AG04450 (cell line): Measurements from ENCODE around the gene ST3GAL5. TPM values are rescaled to one million over a fixed set of nuclear protein-coding genes. Genes with fewer than 3 reads are reported as not detected.

Experiments
- CTCF ChIA-PET: fragments of 300-600, 350-600 bp; formaldehyde crosslinking; extraction: SDS; loops from one replicate; lab custom pipeline; 2022; ENCODE audit warnings: antibody characterized with exemption, inconsistent platforms; lab: Charles Lee
- POLR2A ChIA-PET: fragments of 350-600 bp; formaldehyde crosslinking; extraction: SDS; loops from one replicate; lab custom pipeline; 2021; ENCODE audit warnings: antibody characterized with exemption, inconsistent platforms; lab: Yijun Ruan, JAX
- DNase-seq: peaks from one replicate; pipeline ENCODE4 v3.0.0-alpha.2; 2011; ENCODE audit warnings: low read depth, low spot score
- H3K27ac ChIP-seq: one replicate; pipeline ENCODE4 v1.5.1; 2012; ENCODE audit warnings: low read depth, low read length, control low read depth
- H3K27me3 ChIP-seq: one replicate; pipeline ENCODE4 v1.6.0; 2012; ENCODE audit warnings: low read length; ENCODE audit not compliant: control insufficient read depth, insufficient read depth
- H3K4me3 ChIP-seq: 2 replicates; pipeline ENCODE4 v1.5.1; 2011; ENCODE audit warnings: mild to moderate bottlenecking, low read depth, low read length, control low read depth
- H3K9me3 ChIP-seq: 2 replicates; pipeline ENCODE4 v1.5.1; 2012; ENCODE audit warnings: low read length; ENCODE audit not compliant: control insufficient read depth, insufficient read depth
- CTCF ChIP-seq: IDR thresholded peaks from 2 replicates; pipeline ENCODE4 v1.5.1; 2011; ENCODE audit warnings: low read depth, low read length, control low read depth, inconsistent platforms
- polyA plus RNA-seq: library from polyadenylated mRNA; depleted of rRNA; stranded (reverse); fragments of >200 nt; gene quantifications from 2 replicates; pipeline ENCODE4 v1.2.3, GENCODE V29; 2011

ST3GAL5 gene
- polyA plus RNA-seq, 1 experiment: 26.8 TPM

DNA sequence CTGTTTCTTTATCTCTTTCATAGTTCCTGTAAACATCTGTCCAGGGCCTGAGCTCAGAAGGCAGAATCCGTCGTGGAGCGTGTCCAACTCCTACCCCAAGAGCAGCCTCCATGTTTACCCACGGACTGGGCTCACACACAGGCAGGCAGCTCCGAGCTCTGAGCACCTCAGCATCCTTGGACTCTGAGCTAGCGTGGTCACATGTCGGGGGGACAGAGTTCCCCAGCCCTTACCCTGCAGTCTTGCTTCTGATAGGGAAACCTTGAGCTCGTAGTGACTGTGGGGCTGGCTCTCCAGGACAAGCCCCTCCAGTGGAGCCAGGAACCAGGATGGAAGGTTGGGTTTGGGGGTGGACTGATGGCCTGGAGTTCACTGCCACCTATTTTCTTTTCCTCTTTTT is 15.1 kb upstream of the ST3GAL5 start:
- POLR2A ChIA-PET: no interaction called here
- Histone ChIP-seq H3K9me3 (no peaks in the 10 kb centered on the region), H3K4me3 (no peak overlapping the region), H3K27me3 (peaks cover 4% of the 10 kb centered on the region), H3K27ac (no peak overlapping the region)
- no peak for DNase-seq
- CTCF ChIA-PET: interaction anchor here (1.2 to 1.9 kb wide), 2 partner anchors 15 to 77 kb away, joined by 8 to 9 read pairs; no protein-coding TSS in a partner anchor
- TF ChIP-seq CTCF: no peak

DNA sequence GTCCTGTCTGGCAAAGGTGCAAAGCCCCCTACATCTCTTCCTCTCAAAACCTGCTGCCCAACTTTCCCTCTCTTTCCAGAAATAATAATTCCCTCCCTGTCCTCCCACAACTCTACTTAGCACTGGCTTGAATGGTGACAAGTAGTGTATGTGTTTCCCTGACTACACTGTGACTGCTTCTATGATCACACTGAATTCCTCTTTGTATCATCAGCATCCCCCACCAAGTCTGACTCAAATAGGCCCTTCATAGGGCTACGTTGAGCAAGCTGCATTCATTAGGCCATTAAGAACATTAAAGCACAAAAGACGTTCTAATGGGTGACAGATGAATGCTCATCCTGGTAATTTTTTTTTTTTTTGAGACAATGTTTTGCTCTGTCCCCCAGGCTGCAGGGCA is 13.7 kb upstream of the ST3GAL5 start:
- no peak overlapping the region for H3K27ac ChIP-seq
- CTCF ChIA-PET: interaction anchor here (0.6 to 2.7 kb wide), 2 partner anchors 13 to 74 kb away, joined by 3 to 12 read pairs; partner anchors contain the start of gene ST3GAL5
- DNase-seq: no peak
- POLR2A ChIA-PET: no interaction called here
- no peak for TF ChIP-seq CTCF
- H3K27me3 ChIP-seq: peaks cover 4% of the 10 kb centered on the region
- no peaks in the 10 kb centered on the region for H3K9me3 ChIP-seq
- H3K4me3 ChIP-seq: no peak overlapping the region

- Histone ChIP-seq H3K4me3 (no peak overlapping the region), H3K9me3 (no peaks in the 10 kb centered on the region), H3K27me3 (peaks cover 4% of the 10 kb centered on the region), H3K27ac (no peak overlapping the region)
- TF ChIP-seq CTCF: no peak
- POLR2A ChIA-PET: no interaction called here
- no peak for DNase-seq
- CTCF ChIA-PET: interaction anchor here (2.7 kb wide), 1 partner anchor 12 kb away, joined by 12 read pairs; the partner anchor contains the start of gene ST3GAL5
Measured at GRCh38 chr2:85901155-85901554, 12.4 kb upstream of the ST3GAL5 start.

GRCh38 chr2:85900366-85900765 is 11.6 kb upstream of the ST3GAL5 start:
- Histone ChIP-seq H3K4me3 (no peak overlapping the region), H3K27ac (no peak overlapping the region), H3K27me3 (peaks cover 4% of the 10 kb centered on the region), H3K9me3 (peaks cover 2% of the 10 kb centered on the region; the same call in 1 of the 2 replicates)
- POLR2A ChIA-PET: no interaction called here
- no peak for DNase-seq
- TF ChIP-seq CTCF: no peak
- CTCF ChIA-PET: interaction anchor here (1.2 kb wide), 1 partner anchor 125 kb away, joined by 3 read pairs; no protein-coding TSS in a partner anchor

GRCh38 chr2:85899849-85900248 is 11.1 kb upstream of the ST3GAL5 start:
- no peak for DNase-seq
- TF ChIP-seq CTCF: no peak
- Histone ChIP-seq H3K9me3 (peaks cover 2% of the 10 kb centered on the region), H3K4me3 (no peak overlapping the region), H3K27ac (no peak overlapping the region), H3K27me3 (peaks cover 4% of the 10 kb centered on the region)
- ChIA-PET POLR2A (no interaction called here), CTCF (interaction anchor here (1.2 kb wide), 1 partner anchor 126 kb away, joined by 3 read pairs; no protein-coding TSS in a partner anchor)
